Smooth muscle cell (in vitro differentiated cells): ENCODE measurements around the gene TRPV6. TPM values are rescaled to one million over a fixed set of nuclear protein-coding genes. Genes with fewer than 3 reads are reported as not detected.

Experiments used
- DNase-seq: peaks from one replicate; lab custom pipeline; 2025; ENCODE audit not compliant: unreplicated experiment; lab: John Stamatoyannopoulos, UW
- H2AFZ ChIP-seq: fragments of 200-600 bp; sonication (generic); 2 replicates; pipeline ENCODE4 v1.6.0; 2016; ENCODE audit warnings: antibody characterized with exemption, low read depth, mild to moderate bottlenecking
- H3F3A ChIP-seq: fragments of 200-600 bp; sonication (generic); 2 replicates; pipeline ENCODE4 v1.6.0; 2017; ENCODE audit warnings: antibody characterized with exemption, low read depth
- H3K27ac ChIP-seq: fragments of 200-600 bp; sonication (generic); 2 replicates; pipeline ENCODE4 v1.5.1; 2016; ENCODE audit warnings: low read depth, mild to moderate bottlenecking
- H3K27me3 ChIP-seq: fragments of 200-600 bp; sonication (generic); 2 replicates; pipeline ENCODE4 v1.6.1; 2016; ENCODE audit warnings: low read depth, mild to moderate bottlenecking
- H3K36me3 ChIP-seq: fragments of 200-600 bp; sonication (generic); 2 replicates; pipeline ENCODE4 v1.5.1; 2016; ENCODE audit warnings: low read depth
- H3K4me1 ChIP-seq: fragments of 200-600 bp; sonication (generic); 2 replicates; pipeline ENCODE4 v1.5.1; 2016; ENCODE audit warnings: low read depth
- H3K4me2 ChIP-seq: fragments of 200-600 bp; sonication (generic); 2 replicates; pipeline ENCODE4 v1.6.0; 2016; ENCODE audit warnings: mild to moderate bottlenecking
- H3K4me3 ChIP-seq: fragments of 200-600 bp; sonication (generic); 2 replicates; pipeline ENCODE4 v1.5.1; 2016; ENCODE audit warnings: mild to moderate bottlenecking
- H3K79me2 ChIP-seq: fragments of 200-600 bp; sonication (generic); 2 replicates; pipeline ENCODE4 v1.6.0; 2016; ENCODE audit warnings: low read depth, mild to moderate bottlenecking
- H3K9ac ChIP-seq: fragments of 200-600 bp; sonication (generic); 2 replicates; pipeline ENCODE4 v1.6.0; 2016; ENCODE audit warnings: low read depth
- H3K9me3 ChIP-seq: fragments of 200-600 bp; sonication (generic); replicated peaks from 2 replicates; pipeline ENCODE4 v1.5.1; 2016; ENCODE audit warnings: low read depth
- H4K20me1 ChIP-seq: fragments of 200-600 bp; sonication (generic); 2 replicates; pipeline ENCODE4 v1.6.0; 2016; ENCODE audit warnings: low read depth
- CTCF ChIP-seq: fragments of 200-600 bp; sonication (generic); IDR thresholded peaks from 2 replicates; pipeline ENCODE4 v1.5.1; 2017; ENCODE audit warnings: borderline replicate concordance, mild to moderate bottlenecking, antibody characterized with exemption; ENCODE audit not compliant: insufficient read depth, poor library complexity, severe bottlenecking
- WGBS: methylation state at CpG from one replicate; pipeline ENCODE4 v1.1.7; 2016; ENCODE audit warnings: low lambda C conversion rate; 5-methylcytosine and 5-hydroxymethylcytosine counted together
- polyA plus RNA-seq: library from polyadenylated mRNA; unstranded; fragments of >200 nt; fragmentation: Nextera tagmentation; extraction: Ambion mirVana; gene quantifications from 2 replicates; pipeline ENCODE4 v1.2.1, GENCODE V29; 2016
- total RNA-seq: library from RNA; depleted of rRNA; stranded (reverse); fragments of >200 nt; gene quantifications from 2 replicates; pipeline ENCODE4 v1.2.3, GENCODE V29; 2014

TRPV6 gene
- under 0.01 TPM in 1 of 2 replicates, not detected in the other for total RNA-seq
- 0.17 and 0.60 TPM in 2 replicates for polyA plus RNA-seq

GRCh38 chr7:142885311-142886230, at the start of gene TRPV6:
TSS of gene TRPV6 (minus strand) at chr7:142885745.
- Histone ChIP-seq H3K4me2 (no peak within 1 kb of the TSS), H2AFZ (no peak within 1 kb of the TSS), H3K27ac (no peak within 1 kb of the TSS), H3K36me3 (no peaks in the 10 kb centered on the region), H3K79me2 (no peaks in the 10 kb centered on the region), H3K9ac (no peak within 1 kb of the TSS), H4K20me1 (no peaks in the 10 kb centered on the region), H3K9me3 (no peaks in the 10 kb centered on the region), H3K4me3 (no peak within 1 kb of the TSS), H3F3A (no peaks in the 10 kb centered on the region), H3K4me1 (no peaks in the 10 kb centered on the region), H3K27me3 (peaks cover under 1% of the 10 kb centered on the region)
- DNase-seq, result no peak
- TF ChIP-seq CTCF, result no peak
- WGBS, result 62% methylated on average over 14 of the region's 16 CpGs

- DNase-seq, result no peak
- Histone ChIP-seq H3K27ac (no peak overlapping the region), H3K4me3 (no peak overlapping the region), H3K9ac (no peak overlapping the region), H3K4me1 (no peaks in the 10 kb centered on the region), H3F3A (no peaks in the 10 kb centered on the region), H3K27me3 (peaks cover 5% of the 10 kb centered on the region), H3K36me3 (no peaks in the 10 kb centered on the region), H2AFZ (no peak overlapping the region), H3K79me2 (no peaks in the 10 kb centered on the region), H3K4me2 (no peak overlapping the region), H4K20me1 (no peaks in the 10 kb centered on the region), H3K9me3 (no peaks in the 10 kb centered on the region)
- no peak for TF ChIP-seq CTCF
- 90% methylated on average over 12 of the region's 12 CpGs for WGBS
Observed at GRCh38 chr7:142934056-142934455, 48.5 kb upstream of the TRPV6 start.

GRCh38 chr7:142933624-142934023, 48.1 kb upstream of the TRPV6 start, which contains the start of gene TRPV5:
TSS of gene TRPV5 (minus strand) at chr7:142933746. CDS start at chr7:142933459, 287 bp downstream.
- Histone ChIP-seq H3K79me2 (no peaks in the 10 kb centered on the region), H4K20me1 (no peaks in the 10 kb centered on the region), H3K9me3 (no peaks in the 10 kb centered on the region), H3F3A (no peaks in the 10 kb centered on the region), H3K4me1 (no peaks in the 10 kb centered on the region), H3K9ac (no peak within 1 kb of the TSS), H3K27ac (no peak within 1 kb of the TSS), H2AFZ (no peak within 1 kb of the TSS), H3K36me3 (no peaks in the 10 kb centered on the region), H3K4me2 (no peak within 1 kb of the TSS), H3K27me3 (peaks cover 5% of the 10 kb centered on the region), H3K4me3 (no peak within 1 kb of the TSS)
- no peak for DNase-seq
- WGBS, result 91% methylated on average over 4 of the region's 4 CpGs
- no peak for TF ChIP-seq CTCF
